ENCODE measurements around the gene ACADVL. TPM values are rescaled to one million over a fixed set of nuclear protein-coding genes. Genes with fewer than 3 reads are reported as not detected.

The ACADVL gene
- total RNA-seq, 4 donors from 2014 or later, result 877 to 3,047 (median 1,981) TPM

GRCh38 chr17:7191571-7192270, 28.0 kb upstream of the ACADVL start:
- Histone ChIP-seq H3K9me3 (no peaks in the 10 kb centered on the region), H3K27ac (no peak overlapping the region), H3K27me3 (no peaks in the 10 kb centered on the region), H3K4me1 (no peaks in the 10 kb centered on the region), H3K36me3 (no peaks in the 10 kb centered on the region), H3K4me3 (no peak overlapping the region)
- no peak for DNase-seq
- 81 to 83% methylated on average over 10 to 26 of the region's 26 CpGs for WGBS, 2 donors (ENCODE audit: low coverage in 1 of 2)
- intact Hi-C loops (cut with DNase I; ENCODE audit: low total_unique reads) (no loop called here), in situ Hi-C loops (cut with MboI; ENCODE audit: low pct_ligation_motif_present in 1 of 4, low pct_unique_long_range_greater_than_20kb in 1 of 4, low sequenced_read_pairs in 3 of 4) (no loop called here)
- no peak for TF ChIP-seq POLR2AphosphoS5 (IDR thresholded peaks at IDR 0.05)

DNA sequence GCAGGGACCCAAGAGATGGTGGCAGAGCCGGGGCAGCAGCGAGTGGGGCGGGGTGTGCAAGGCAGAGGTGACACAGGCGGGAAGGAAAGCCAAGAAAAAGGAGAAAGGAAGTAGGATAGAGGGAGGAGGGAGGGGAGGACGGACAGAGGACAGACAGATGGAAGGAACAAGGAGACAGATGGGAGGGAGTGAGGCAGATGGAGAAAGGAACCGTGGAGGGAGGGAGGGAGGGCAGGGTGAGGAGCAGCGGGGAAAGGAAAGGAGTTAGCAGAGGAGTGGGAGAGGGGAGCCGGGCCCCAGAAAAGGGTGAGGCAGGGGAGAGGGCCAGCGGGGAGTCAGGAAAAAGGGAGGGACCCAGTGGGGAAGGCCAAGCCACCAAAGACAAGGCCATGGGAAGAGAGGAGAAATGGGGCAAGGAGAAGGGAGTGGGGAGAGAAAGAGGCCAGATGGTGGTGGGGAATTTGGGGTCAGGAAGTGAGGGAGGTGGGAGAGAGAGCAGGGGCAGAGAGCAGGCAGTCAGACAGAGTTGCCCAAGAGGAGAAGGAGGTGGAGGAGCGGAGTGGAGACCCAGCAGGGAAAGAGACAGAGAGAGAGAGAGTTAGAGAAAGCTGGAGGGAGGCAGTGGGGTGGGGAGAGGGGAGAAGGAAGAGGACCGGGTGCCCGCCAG, 27.3 kb upstream of the ACADVL start:
- no peaks in the 10 kb centered on the region for H3K36me3 ChIP-seq
- no peaks in the 10 kb centered on the region for H3K4me1 ChIP-seq
- TF ChIP-seq POLR2A (IDR thresholded peaks at IDR 0.05) (no peak), POLR2AphosphoS5 (IDR thresholded peaks at IDR 0.05) (no peak), EP300 (IDR thresholded peaks at IDR 0.05; ENCODE audit: low read depth) (no peak), CTCF (IDR thresholded peaks at IDR 0.05) (no peak)
- no peaks in the 10 kb centered on the region for H3K9me3 ChIP-seq
- H3K4me3 ChIP-seq, result no peak overlapping the region
- 79 to 80% methylated on average over 6 to 12 of the region's 12 CpGs for WGBS, 2 donors (ENCODE audit: low coverage in 1 of 2)
- in situ Hi-C loops (cut with MboI; ENCODE audit: low pct_ligation_motif_present in 1 of 4, low pct_unique_long_range_greater_than_20kb in 1 of 4, low sequenced_read_pairs in 3 of 4), result no loop called here
- no peak for DNase-seq
- intact Hi-C loops (cut with DNase I; ENCODE audit: low total_unique reads), result no loop called here
- H3K27me3 ChIP-seq, result no peaks in the 10 kb centered on the region
- no peak overlapping the region for H3K27ac ChIP-seq

DNA sequence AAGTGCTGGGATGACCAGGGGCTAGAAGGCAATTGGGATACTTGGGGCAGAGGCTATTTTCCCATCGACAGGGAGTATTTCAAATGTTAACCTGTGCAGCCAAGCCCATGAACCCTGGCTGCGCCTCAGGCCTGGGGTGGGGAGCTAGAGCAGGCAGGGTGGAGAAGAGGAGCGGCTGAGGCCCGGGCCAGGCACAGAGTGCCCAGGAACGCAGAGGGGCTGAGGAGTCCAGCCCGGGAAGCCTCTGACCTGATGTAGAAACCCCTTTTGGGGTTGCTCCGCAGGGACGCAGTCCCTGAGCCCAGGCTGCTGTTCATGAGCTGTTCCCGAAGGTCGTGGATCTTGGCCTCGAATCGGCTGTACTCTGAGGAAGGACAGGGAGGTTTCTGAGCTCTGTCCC, 23.8 kb upstream of the ACADVL start:
- in situ Hi-C loops (cut with MboI; ENCODE audit: low pct_ligation_motif_present in 1 of 4, low pct_unique_long_range_greater_than_20kb in 1 of 4, low sequenced_read_pairs in 3 of 4) (no loop called here), intact Hi-C loops (cut with DNase I; ENCODE audit: low total_unique reads) (no loop called here)
- Histone ChIP-seq H3K27ac (no peak overlapping the region), H3K9me3 (no peaks in the 10 kb centered on the region), H3K4me3 (no peak overlapping the region), H3K4me1 (no peaks in the 10 kb centered on the region), H3K36me3 (no peaks in the 10 kb centered on the region), H3K27me3 (no peaks in the 10 kb centered on the region)
- no peak for DNase-seq
- no peak for TF ChIP-seq POLR2A (IDR thresholded peaks at IDR 0.05)
- WGBS, 2 donors (ENCODE audit: low coverage in 1 of 2), result 91 to 100% methylated on average over 1 to 12 of the region's 12 CpGs

DNA sequence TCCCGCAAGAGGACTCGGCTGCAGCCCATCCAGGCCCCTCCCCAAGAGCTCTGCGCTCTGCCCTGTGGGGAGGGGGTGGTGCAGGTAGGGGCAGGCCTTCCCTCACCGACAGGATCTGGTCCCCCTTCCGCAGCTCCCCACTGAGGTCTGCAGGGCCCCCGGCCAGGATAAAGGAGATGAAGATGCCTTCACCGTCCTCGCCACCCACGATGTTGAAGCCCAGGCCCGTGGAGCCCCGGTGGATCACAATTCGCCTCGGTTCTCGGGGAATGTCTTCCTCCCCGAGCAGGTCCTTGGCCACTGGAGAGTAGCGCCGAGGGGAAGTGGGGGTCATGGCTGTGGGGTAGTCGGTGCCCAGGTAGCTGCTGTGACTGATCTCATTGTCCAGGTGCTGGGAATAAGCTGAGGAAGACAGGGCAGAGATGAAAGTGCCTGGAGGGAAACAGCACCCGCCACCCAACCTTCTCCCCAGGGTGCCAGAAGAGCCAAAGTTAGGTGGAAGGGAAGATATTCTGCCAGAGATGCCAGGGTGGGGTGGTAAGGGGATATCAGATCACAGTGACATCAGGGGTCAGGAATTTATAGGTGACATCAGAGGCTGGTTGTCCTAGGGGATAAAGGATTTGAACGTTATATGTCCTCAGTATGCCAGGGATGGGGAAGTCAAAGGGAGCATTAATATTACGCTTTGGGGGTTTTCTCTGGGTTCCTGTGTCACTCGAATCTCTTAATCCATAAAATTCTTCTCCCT, 22.9 kb upstream of the ACADVL start:
- H3K27me3 ChIP-seq, result no peaks in the 10 kb centered on the region
- no peaks in the 10 kb centered on the region for H3K4me1 ChIP-seq
- no peak for DNase-seq
- no peaks in the 10 kb centered on the region for H3K9me3 ChIP-seq
- TF ChIP-seq EP300 (IDR thresholded peaks at IDR 0.05; ENCODE audit: low read depth), result no peak
- no peak for TF ChIP-seq POLR2A (IDR thresholded peaks at IDR 0.05)
- no peak for TF ChIP-seq POLR2AphosphoS5 (IDR thresholded peaks at IDR 0.05)
- no peak for TF ChIP-seq CTCF (IDR thresholded peaks at IDR 0.05)
- WGBS, 2 donors (ENCODE audit: low coverage in 1 of 2), result 90 to 91% methylated on average over 3 to 22 of the region's 22 CpGs
- in situ Hi-C loops (cut with MboI; ENCODE audit: low pct_ligation_motif_present in 1 of 4, low pct_unique_long_range_greater_than_20kb in 1 of 4, low sequenced_read_pairs in 3 of 4), result no loop called here
- H3K36me3 ChIP-seq, result no peaks in the 10 kb centered on the region
- H3K27ac ChIP-seq, result no peak overlapping the region
- intact Hi-C loops (cut with DNase I; ENCODE audit: low total_unique reads), result no loop called here
- no peak overlapping the region for H3K4me3 ChIP-seq

GRCh38 chr17:7203391-7203790, 16.3 kb upstream of the ACADVL start:
- H3K27ac ChIP-seq, result no peak overlapping the region
- H3K4me3 ChIP-seq, result no peak overlapping the region
- DNase-seq, result no peak
- H3K27me3 ChIP-seq, result no peaks in the 10 kb centered on the region
- no peaks in the 10 kb centered on the region for H3K9me3 ChIP-seq
- WGBS, 2 donors (ENCODE audit: low coverage in 1 of 2), result 92% methylated on average over 16 of the region's 16 CpGs; no CpG with 5 or more reads in 1 of the 2 donors
- peaks cover 3 to 15% (median 5%) of the 10 kb centered on the region in 4 donors for H3K4me1 ChIP-seq
- in situ Hi-C loops (cut with MboI; ENCODE audit: low pct_ligation_motif_present in 1 of 4, low pct_unique_long_range_greater_than_20kb in 1 of 4, low sequenced_read_pairs in 3 of 4) (no loop called here), intact Hi-C loops (cut with DNase I; ENCODE audit: low total_unique reads) (no loop called here)
- H3K36me3 ChIP-seq, result no peaks in the 10 kb centered on the region
- TF ChIP-seq CTCF (IDR thresholded peaks at IDR 0.05), result no peak
- TF ChIP-seq EP300 (IDR thresholded peaks at IDR 0.05; ENCODE audit: low read depth), result no peak
- TF ChIP-seq POLR2A (IDR thresholded peaks at IDR 0.05), result no peak
- no peak for TF ChIP-seq POLR2AphosphoS5 (IDR thresholded peaks at IDR 0.05)
